IMR-90 (cell line): Measurements from ENCODE around the gene FBN1. TPM values are rescaled to one million over a fixed set of nuclear protein-coding genes. Genes with fewer than 3 reads are reported as not detected.
A peak's percentile ranks its signal among the peaks of the same experiment; 100 is the strongest.

Experiments
- ATAC-seq: fragments of 200-7000 bp; cut with Tn5 transposase; 2 replicates; pipeline ENCODE4 v1.9.1; 2020; ENCODE audit warnings: low read depth, mild to moderate bottlenecking, moderate library complexity
- BruUV-seq: library from RNA; stranded (reverse); fragments of 400-500 nt; replicated peaks from 2 replicates; lab custom pipeline; 2021; lab: Mats Ljungman, UMichigan
- CTCF ChIA-PET: fragments of 300-600 bp; formaldehyde crosslinking; extraction: SDS; loops from one replicate; lab custom pipeline; 2021; ENCODE audit warnings: antibody characterized with exemption; lab: Yijun Ruan, JAX
- POLR2A ChIA-PET: fragments of 300-600 bp; sonication (Branson Sonifier 250); formaldehyde crosslinking; loops from one replicate; lab custom pipeline; 2022; ENCODE audit warnings: antibody characterized with exemption; ENCODE audit not compliant: unreplicated experiment; lab: Charles Lee
- DNase-seq: peaks from one replicate; pipeline ENCODE4 v3.0.0; 2013
- H2AFZ ChIP-seq: replicated peaks from 2 replicates; pipeline ENCODE3; 2013; ENCODE audit warnings: low read length, mild to moderate bottlenecking; ENCODE audit not compliant: poor library complexity
- H2AK5ac ChIP-seq: 2 replicates; pipeline ENCODE4 v1.6.1; 2013; ENCODE audit warnings: low read depth, low read length, inconsistent platforms
- H2AK9ac ChIP-seq: replicated peaks from 2 replicates; pipeline ENCODE3; 2013; ENCODE audit warnings: mild to moderate bottlenecking, low read depth, low read length, moderate library complexity; ENCODE audit not compliant: poor library complexity
- H2BK120ac ChIP-seq: 2 replicates; pipeline ENCODE4 v1.6.1; 2013; ENCODE audit warnings: low read depth, low read length, inconsistent platforms
- H2BK15ac ChIP-seq: 3 replicates; pipeline ENCODE4 v1.6.1; 2013; ENCODE audit warnings: low read depth, low read length, inconsistent platforms
- H2BK20ac ChIP-seq: 2 replicates; pipeline ENCODE4 v1.6.1; 2013; ENCODE audit warnings: low read depth, mild to moderate bottlenecking, inconsistent platforms, low read length, moderate library complexity
- H2BK5ac ChIP-seq: 2 replicates; pipeline ENCODE4 v1.6.1; 2013; ENCODE audit warnings: mild to moderate bottlenecking, low read depth, low read length, inconsistent platforms; ENCODE audit not compliant: poor library complexity, severe bottlenecking
- H3K14ac ChIP-seq: replicated peaks from 2 replicates; pipeline ENCODE4 v1.6.1; 2013; ENCODE audit warnings: low read depth, low read length, inconsistent platforms
- H3K18ac ChIP-seq: 2 replicates; pipeline ENCODE4 v1.6.1; 2013; ENCODE audit warnings: low read depth, low read length, control low read depth
- H3K23ac ChIP-seq: 2 replicates; pipeline ENCODE4 v1.6.1; 2013; ENCODE audit warnings: low read depth, low read length, inconsistent platforms
- H3K27ac ChIP-seq: 2 replicates; pipeline ENCODE4 v1.5.1; 2013; ENCODE audit warnings: mild to moderate bottlenecking, control low read depth, low read length; ENCODE audit not compliant: insufficient read depth
- H3K27me3 ChIP-seq: 2 replicates; pipeline ENCODE4 v1.6.1; 2013; ENCODE audit warnings: low read length; ENCODE audit not compliant: control insufficient read depth, insufficient read depth
- H3K36me3 ChIP-seq: 2 replicates; pipeline ENCODE4 v1.6.1; 2013; ENCODE audit warnings: low read length, mixed read lengths; ENCODE audit not compliant: control insufficient read depth, insufficient read depth
- H3K4ac ChIP-seq: 2 replicates; pipeline ENCODE4 v1.6.1; 2013; ENCODE audit warnings: low read depth, low read length, inconsistent platforms
- H3K4me1 ChIP-seq: 2 replicates; pipeline ENCODE4 v1.6.1; 2013; ENCODE audit warnings: low read length, mixed read lengths; ENCODE audit not compliant: control insufficient read depth, insufficient read depth
- H3K4me2 ChIP-seq: 2 replicates; pipeline ENCODE4 v1.6.1; 2013; ENCODE audit warnings: low read depth, mild to moderate bottlenecking, control low read depth, low read length, moderate library complexity
- H3K4me3 ChIP-seq: 2 replicates; pipeline ENCODE4 v1.5.1; 2013; ENCODE audit warnings: low read depth, mild to moderate bottlenecking, control low read depth, low read length, moderate library complexity; ENCODE audit not compliant: insufficient read depth
- H3K56ac ChIP-seq: 2 replicates; pipeline ENCODE4 v1.6.1; 2013; ENCODE audit warnings: low read length, inconsistent platforms; ENCODE audit not compliant: insufficient read depth; ENCODE audit errors: extremely low read depth
- H3K79me1 ChIP-seq, 2 experiments: 2 replicates each; pipeline ENCODE4 v1.6.1; 2013; ENCODE audit warnings: low read length in 2 of 2, inconsistent platforms in 1 of 2, low read depth in 1 of 2
- H3K9ac ChIP-seq: 2 replicates; pipeline ENCODE4 v1.6.1; 2013; ENCODE audit warnings: low read depth, low read length, control low read depth
- H3K9me1 ChIP-seq: 2 replicates; pipeline ENCODE4 v1.6.1; 2013; ENCODE audit warnings: low read length, inconsistent platforms; ENCODE audit not compliant: insufficient read depth
- H3K9me3 ChIP-seq: 2 replicates; pipeline ENCODE4 v1.6.1; 2013; ENCODE audit warnings: low read length; ENCODE audit not compliant: control insufficient read depth, insufficient read depth
- H4K20me1 ChIP-seq: 2 replicates; pipeline ENCODE4 v1.6.1; 2013; ENCODE audit warnings: low read length, inconsistent platforms; ENCODE audit not compliant: insufficient read depth
- H4K5ac ChIP-seq: 2 replicates; pipeline ENCODE4 v1.6.1; 2013; ENCODE audit warnings: mild to moderate bottlenecking, low read depth, low read length, control low read depth
- H4K8ac ChIP-seq, 2 experiments: 2 replicates each; pipeline ENCODE4 v1.6.1; 2013; ENCODE audit warnings: low read depth in 2 of 2, low read length in 2 of 2, control low read depth in 1 of 2, inconsistent platforms in 1 of 2
- H4K91ac ChIP-seq: 2 replicates; pipeline ENCODE4 v1.6.1; 2013; ENCODE audit warnings: low read depth, low read length, inconsistent platforms; ENCODE audit not compliant: insufficient read depth
- BHLHE40 ChIP-seq: fragments of 150-350 bp; IDR thresholded peaks from 2 replicates; pipeline ENCODE4 v1.6.1; 2016; ENCODE audit warnings: mild to moderate bottlenecking, low read depth, low read length
- ELK1 ChIP-seq: fragments of 150-350 bp; IDR thresholded peaks from 2 replicates; pipeline ENCODE4 v1.6.1; 2016; ENCODE audit warnings: low read depth, mild to moderate bottlenecking, low read length, moderate library complexity, borderline replicate concordance
- FOS ChIP-seq: fragments of 150-350 bp; IDR thresholded peaks from 2 replicates; pipeline ENCODE4 v1.6.1; 2016; ENCODE audit warnings: low read depth, low read length
- MAZ ChIP-seq: IDR thresholded peaks from 2 replicates; pipeline ENCODE4 v1.6.1; 2012; ENCODE audit warnings: low read depth, mild to moderate bottlenecking, low read length, improper control_type of control experiment, moderate library complexity, borderline replicate concordance
- NFE2L2 ChIP-seq: fragments of 150-350 bp; IDR thresholded peaks from 2 replicates; pipeline ENCODE4 v1.6.1; 2016; ENCODE audit warnings: low read depth, mild to moderate bottlenecking, low read length
- RAD21 ChIP-seq: IDR thresholded peaks from 2 replicates; pipeline ENCODE4 v1.6.1; 2012; ENCODE audit warnings: low read length, improper control_type of control experiment
- RFX5 ChIP-seq: IDR thresholded peaks from 2 replicates; pipeline ENCODE4 v1.8.0; 2012; ENCODE audit warnings: low read depth, mild to moderate bottlenecking, low read length, moderate library complexity
- USF2 ChIP-seq: fragments of 150-350 bp; IDR thresholded peaks from 2 replicates; pipeline ENCODE4 v1.6.1; 2017; ENCODE audit warnings: mild to moderate bottlenecking, antibody characterized with exemption, low read length, low read depth
- WGBS, 2 experiments: methylation state at CpG; one replicate each; pipeline versions ENCODE4 v1.1.5 to v1.1.7; 2013; ENCODE audit warnings: missing lambda C conversion rate in 2 of 2; ENCODE audit not compliant: insufficient read length in 1 of 2; ENCODE audit errors: extremely low coverage in 2 of 2; 5-methylcytosine and 5-hydroxymethylcytosine counted together
- dilution Hi-C: fragments of 300-500 bp; cut with HindIII; formaldehyde crosslinking; loops from one replicate; pipeline ENCODE4 v1.14.3; 2018; ENCODE audit warnings: low sequenced_read_pairs; ENCODE audit not compliant: unreplicated experiment
- in situ Hi-C: fragments of 300-500 bp; cut with MboI; formaldehyde crosslinking; loops from 3 replicates; pipeline ENCODE4 v1.14.3; 2019; ENCODE audit warnings: low sequenced_read_pairs, inconsistent platforms, mixed read lengths
- intact Hi-C: fragments of 100-400 bp; cut with micrococcal nuclease; formaldehyde crosslinking; loops from 2 replicates; pipeline ENCODE4 v1.10.0; 2022
- polyA plus RNA-seq, 3 experiments: library from polyadenylated mRNA; depleted of rRNA; stranded (reverse); fragments of >200 nt; gene quantifications; 2 replicates each; pipeline ENCODE4 v1.2.3, GENCODE V29; 2012; ENCODE audit warnings: low replicate concordance in 1 of 3
- total RNA-seq: library from RNA; depleted of rRNA; stranded (reverse); fragments of >200 nt; gene quantifications from 2 replicates; pipeline ENCODE4 v1.2.3, GENCODE V29; 2012
- TF ChIP-seq, protein P1 (sequence below): conservative IDR thresholded peaks from 2 replicates; pipeline ENCODE4 v1.5.1; 2012; ENCODE audit warnings: mild to moderate bottlenecking, low read depth, low read length, improper control_type of control experiment

FBN1 gene
- total and polyA plus RNA-seq, 2 of the 4 experiments (the other 2 are of a cell fraction) = 134 to 283 TPM

DNA sequence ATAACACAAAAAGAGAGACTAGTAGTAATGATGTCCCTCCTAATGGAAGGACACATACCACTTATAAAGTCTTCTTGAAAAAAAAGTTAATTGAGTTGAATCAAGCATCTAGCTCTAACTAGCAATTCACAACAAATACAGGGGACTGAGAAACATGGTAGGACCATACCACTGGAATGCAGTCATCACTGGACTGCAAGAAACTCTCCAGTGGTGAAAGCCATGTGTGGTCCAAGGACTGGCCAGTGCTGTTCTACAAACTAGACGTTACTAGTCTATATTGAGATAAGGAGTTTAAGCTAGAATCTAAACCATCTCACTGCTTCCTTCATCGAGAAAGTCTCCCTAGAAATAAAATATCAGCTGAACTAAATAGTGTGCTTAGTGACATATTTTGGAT lies 16.7 kb downstream of the FBN1 start:
- H4K20me1 ChIP-seq = peaks cover 53% of the 10 kb centered on the region

More for the DNA sequence above, 16.7 kb downstream of the FBN1 start:
- Histone ChIP-seq H2BK120ac (no peak overlapping the region), H3K27ac (no peak overlapping the region), H3K18ac (no peak overlapping the region), H4K5ac (no peak overlapping the region), H3K27me3 (no peaks in the 10 kb centered on the region), H3K56ac (no peak overlapping the region), H3K9ac (no peak overlapping the region), H2AFZ (no peak overlapping the region), H3K4me1 (peaks cover 26% of the 10 kb centered on the region), H2BK5ac (no peak overlapping the region), H3K9me3 (no peaks in the 10 kb centered on the region), H3K79me1 (peaks cover 52 to 75% of the 10 kb centered on the region in 2 experiments), H2AK5ac (no peak overlapping the region), H3K14ac (peak overlapping the region; percentile 50; the same call in 1 of the 2 replicates), H3K4ac (no peak overlapping the region), H4K91ac (no peak overlapping the region), H3K36me3 (peaks cover 21% of the 10 kb centered on the region), H3K4me3 (no peak overlapping the region), H3K23ac (peak overlapping the region; percentile 84; the same call in 1 of the 2 replicates), H3K9me1 (peaks cover 37% of the 10 kb centered on the region), H4K8ac (peak overlapping the region in 1 of 2 experiments; percentile 47; a peak in 1 of 4 replicates), H2BK20ac (peak overlapping the region; percentile 68), H2BK15ac (no peak overlapping the region), H3K4me2 (no peak overlapping the region), H2AK9ac (no peak overlapping the region)
- WGBS, 2 experiments = no CpG with 5 or more reads among the region's 2 CpGs
- dilution Hi-C loops = no loop called here
- peak; percentile 36 for DNase-seq
- ChIA-PET CTCF (interaction anchor here (0.6 to 1.0 kb wide), 2 partner anchors 10 kb away, joined by 3 read pairs; no protein-coding TSS in a partner anchor), POLR2A (no interaction called here)
- no TSS peak for BruUV-seq
- ATAC-seq = no peak
- TF ChIP-seq USF2 (no peak), NFE2L2 (no peak), BHLHE40 (no peak), ELK1 (no peak), MAZ (no peak), RAD21 (no peak), FOS (no peak), RFX5 (no peak)
- TF ChIP-seq, protein P1, sequence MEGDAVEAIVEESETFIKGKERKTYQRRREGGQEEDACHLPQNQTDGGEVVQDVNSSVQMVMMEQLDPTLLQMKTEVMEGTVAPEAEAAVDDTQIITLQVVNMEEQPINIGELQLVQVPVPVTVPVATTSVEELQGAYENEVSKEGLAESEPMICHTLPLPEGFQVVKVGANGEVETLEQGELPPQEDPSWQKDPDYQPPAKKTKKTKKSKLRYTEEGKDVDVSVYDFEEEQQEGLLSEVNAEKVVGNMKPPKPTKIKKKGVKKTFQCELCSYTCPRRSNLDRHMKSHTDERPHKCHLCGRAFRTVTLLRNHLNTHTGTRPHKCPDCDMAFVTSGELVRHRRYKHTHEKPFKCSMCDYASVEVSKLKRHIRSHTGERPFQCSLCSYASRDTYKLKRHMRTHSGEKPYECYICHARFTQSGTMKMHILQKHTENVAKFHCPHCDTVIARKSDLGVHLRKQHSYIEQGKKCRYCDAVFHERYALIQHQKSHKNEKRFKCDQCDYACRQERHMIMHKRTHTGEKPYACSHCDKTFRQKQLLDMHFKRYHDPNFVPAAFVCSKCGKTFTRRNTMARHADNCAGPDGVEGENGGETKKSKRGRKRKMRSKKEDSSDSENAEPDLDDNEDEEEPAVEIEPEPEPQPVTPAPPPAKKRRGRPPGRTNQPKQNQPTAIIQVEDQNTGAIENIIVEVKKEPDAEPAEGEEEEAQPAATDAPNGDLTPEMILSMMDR = no peak
- in situ Hi-C loops = no loop called here
- intact Hi-C loops = no loop called here
